ENCODE results near the gene UQCC5.

UQCC5 gene, protein sequence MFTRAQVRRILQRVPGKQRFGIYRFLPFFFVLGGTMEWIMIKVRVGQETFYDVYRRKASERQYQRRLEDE

DNA sequence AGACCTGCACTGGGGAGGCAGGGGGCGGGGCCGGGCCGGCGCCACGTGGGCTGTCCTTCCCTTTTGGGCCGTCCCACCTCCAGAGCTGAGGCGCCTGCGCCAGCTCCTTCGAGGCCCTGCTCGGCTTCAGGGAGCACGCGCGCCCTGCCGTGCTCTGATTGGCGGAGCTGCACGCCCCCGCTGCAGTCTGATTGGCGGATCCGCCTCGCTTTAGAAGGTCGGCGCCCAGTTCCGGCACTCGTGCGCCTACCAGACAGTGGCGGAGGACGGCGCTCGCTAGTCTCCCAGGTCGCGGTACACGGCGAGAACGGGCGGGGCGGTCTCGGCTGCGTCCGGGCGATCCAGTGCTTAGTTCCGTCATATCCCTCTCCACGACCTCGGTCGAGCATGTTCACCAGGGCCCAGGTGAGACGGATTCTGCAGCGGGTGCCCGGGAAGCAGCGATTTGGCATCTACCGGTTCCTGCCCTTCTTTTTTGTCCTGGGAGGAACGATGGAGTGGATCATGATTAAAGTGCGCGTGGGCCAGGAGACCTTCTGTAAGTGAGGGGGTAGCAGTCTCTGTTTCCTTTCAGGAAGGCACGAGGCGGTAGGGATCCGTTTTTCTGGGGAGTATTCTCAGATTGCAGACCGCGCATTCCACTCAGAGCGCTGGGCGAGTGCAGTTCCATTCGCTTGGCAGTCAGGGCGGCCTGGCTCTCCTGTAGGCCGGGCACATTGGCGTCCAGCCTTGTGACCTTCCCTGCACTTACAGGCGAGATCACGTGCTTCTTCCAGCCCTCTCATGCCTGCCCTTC lies at the start of gene UQCC5:
Gene UQCC5, plus strand, starts transcription at position 237 of the 796 bp plus-strand sequence. Its CDS starts 151 bp downstream, at position 388.
- peak; percentile 99 for DNase-seq

DNA sequence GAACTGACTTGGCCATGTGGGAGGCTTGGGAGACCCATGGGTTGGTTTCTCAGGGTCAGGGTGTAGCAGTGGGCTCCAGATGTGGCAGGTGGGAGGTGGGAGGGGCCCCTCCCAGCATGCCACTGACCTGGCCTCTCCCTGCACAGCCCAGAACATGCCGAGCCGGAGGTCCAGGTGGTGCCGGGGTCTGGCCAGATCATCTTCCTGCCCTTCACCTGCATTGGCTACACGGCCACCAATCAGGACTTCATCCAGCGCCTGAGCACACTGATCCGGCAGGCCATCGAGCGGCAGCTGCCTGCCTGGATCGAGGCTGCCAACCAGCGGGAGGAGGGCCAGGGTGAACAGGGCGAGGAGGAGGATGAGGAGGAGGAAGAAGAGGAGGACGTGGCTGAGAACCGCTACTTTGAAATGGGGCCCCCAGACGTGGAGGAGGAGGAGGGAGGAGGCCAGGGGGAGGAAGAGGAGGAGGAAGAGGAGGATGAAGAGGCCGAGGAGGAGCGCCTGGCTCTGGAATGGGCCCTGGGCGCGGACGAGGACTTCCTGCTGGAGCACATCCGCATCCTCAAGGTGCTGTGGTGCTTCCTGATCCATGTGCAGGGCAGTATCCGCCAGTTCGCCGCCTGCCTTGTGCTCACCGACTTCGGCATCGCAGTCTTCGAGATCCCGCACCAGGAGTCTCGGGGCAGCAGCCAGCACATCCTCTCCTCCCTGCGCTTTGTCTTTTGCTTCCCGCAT lies 49.2 kb upstream of the UQCC5 start:
- DNase-seq = no peak

DNA sequence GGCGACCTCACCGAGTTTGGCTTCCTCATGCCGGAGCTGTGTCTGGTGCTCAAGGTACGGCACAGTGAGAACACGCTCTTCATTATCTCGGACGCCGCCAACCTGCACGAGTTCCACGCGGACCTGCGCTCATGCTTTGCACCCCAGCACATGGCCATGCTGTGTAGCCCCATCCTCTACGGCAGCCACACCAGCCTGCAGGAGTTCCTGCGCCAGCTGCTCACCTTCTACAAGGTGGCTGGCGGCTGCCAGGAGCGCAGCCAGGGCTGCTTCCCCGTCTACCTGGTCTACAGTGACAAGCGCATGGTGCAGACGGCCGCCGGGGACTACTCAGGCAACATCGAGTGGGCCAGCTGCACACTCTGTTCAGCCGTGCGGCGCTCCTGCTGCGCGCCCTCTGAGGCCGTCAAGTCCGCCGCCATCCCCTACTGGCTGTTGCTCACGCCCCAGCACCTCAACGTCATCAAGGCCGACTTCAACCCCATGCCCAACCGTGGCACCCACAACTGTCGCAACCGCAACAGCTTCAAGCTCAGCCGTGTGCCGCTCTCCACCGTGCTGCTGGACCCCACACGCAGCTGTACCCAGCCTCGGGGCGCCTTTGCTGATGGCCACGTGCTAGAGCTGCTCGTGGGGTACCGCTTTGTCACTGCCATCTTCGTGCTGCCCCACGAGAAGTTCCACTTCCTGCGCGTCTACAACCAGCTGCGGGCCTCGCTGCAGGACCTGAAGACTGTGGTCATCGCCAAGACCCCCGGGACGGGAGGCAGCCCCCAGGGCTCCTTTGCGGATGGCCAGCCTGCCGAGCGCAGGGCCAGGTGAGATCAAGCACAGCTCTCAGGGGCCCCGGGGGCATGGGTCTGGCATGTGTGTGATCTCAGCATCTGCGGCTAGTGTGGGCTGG lies 48.4 kb upstream of the UQCC5 start:
- DNase-seq = no peak

DNA sequence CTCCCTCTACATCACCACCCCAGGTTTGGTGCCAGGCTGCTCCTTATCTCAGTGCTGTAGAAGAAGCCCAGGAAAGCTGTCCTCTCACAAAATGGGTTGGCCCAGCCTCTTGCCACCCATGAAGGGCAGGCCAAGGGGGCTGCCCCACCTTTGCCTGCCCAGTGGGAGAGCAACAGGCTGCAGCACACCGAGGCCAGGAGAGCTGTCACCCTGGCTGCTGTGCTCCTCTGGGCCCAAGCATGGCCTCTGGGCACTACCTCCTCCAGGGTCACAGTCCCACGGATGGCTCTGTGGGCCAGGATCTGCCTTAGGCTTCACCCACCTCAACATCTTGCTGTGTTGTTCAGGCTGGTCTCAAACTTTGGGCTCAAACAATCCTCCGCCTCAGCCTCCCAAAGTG lies 47.7 kb upstream of the UQCC5 start:
- DNase-seq = no peak

- DNase-seq = no peak
Measured at GRCh38 chr3:52489453-52489852, 47.0 kb upstream of the UQCC5 start.

DNA sequence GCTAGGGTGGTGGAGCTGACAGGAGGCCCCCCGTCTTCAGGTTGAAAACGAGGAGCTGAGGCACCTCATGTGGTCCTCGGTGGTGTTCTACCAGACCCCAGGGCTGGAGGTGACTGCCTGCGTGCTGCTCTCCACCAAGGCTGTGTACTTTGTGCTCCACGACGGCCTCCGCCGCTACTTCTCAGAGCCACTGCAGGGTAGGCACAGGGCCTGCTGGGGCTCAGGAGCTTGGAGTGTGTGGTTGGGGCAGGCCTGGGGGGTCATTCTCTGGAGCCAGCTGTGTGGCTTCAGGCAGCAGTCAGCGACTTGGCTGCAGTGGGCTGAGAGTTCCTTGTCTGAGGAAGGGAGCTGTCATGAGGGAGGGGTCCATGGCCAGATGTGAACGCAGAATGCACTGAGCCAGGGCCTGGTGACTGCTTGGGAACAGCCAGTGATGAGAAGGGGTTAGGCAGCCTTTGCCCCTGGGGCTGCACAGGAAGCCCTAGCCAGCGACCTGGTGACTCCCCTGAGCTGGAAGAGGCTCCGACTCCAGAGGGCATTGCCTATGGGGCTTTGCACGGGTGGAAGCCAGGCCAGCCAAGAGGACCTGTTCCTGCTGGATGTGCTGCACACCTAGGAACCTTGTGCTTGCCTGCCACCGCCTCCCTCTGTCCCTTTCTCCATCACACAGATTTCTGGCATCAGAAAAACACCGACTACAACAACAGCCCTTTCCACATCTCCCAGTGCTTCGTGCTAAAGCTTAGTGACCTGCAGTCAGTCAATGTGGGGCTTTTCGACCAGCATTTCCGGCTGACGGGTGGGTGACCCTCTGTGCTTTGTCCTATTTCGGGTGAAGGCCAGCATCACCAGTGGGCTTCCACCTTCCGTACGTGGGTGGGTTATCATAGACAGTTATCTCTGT lies 46.1 kb upstream of the UQCC5 start:
- DNase-seq = no peak

GRCh38 chr3:52490939-52491526 lies 45.4 kb upstream of the UQCC5 start:
- peak; percentile 28 for DNase-seq

DNA sequence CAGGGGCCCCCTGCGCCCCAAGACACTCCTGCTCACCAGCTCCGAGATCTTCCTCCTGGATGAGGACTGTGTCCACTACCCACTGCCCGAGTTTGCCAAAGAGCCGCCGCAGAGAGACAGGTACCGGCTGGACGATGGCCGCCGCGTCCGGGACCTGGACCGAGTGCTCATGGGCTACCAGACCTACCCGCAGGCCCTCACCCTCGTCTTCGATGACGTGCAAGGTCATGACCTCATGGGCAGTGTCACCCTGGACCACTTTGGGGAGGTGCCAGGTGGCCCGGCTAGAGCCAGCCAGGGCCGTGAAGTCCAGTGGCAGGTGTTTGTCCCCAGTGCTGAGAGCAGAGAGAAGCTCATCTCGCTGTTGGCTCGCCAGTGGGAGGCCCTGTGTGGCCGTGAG lies 44.3 kb upstream of the UQCC5 start:
- no peak for DNase-seq

- DNase-seq = no peak
Measured at GRCh38 chr3:52493232-52494017, 43.0 kb upstream of the UQCC5 start.

GRCh38 chr3:52494445-52494844 lies 42.0 kb upstream of the UQCC5 start:
- no peak for DNase-seq

DNA sequence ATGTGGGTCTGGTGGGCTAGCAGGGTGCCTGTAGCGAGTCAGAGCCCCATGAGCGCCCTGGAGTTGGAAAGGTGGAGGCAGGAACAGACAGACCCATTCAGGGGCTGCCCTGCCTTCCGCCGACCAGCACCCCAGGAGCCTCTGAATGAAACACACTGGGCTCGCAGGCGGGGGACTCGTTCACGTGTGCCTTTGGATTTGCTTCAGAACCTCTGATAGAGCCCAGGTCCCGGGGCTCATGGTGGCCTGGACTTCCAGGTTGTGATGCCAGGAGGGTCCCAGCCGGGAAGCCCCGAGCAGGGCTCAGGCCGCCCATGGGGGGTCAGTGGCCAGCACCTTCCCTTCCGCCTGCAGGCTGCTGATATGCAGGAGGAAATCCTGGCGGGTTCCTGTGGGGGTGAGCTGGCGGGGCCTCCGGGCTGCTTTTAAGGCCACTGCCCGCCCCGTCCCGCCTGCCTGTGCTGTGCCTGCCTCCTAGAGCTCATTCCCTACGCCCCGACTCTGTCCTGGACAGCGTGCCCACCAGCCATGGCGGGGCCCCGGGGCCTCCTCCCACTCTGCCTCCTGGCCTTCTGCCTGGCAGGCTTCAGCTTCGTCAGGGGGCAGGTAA lies 41.4 kb upstream of the UQCC5 start, which contains the start of gene STAB1:
Gene STAB1, plus strand, starts transcription at position 453 of the 610 bp plus-strand sequence. Its CDS starts 76 bp downstream, at position 529.
- peak; percentile 46 for DNase-seq

DNA sequence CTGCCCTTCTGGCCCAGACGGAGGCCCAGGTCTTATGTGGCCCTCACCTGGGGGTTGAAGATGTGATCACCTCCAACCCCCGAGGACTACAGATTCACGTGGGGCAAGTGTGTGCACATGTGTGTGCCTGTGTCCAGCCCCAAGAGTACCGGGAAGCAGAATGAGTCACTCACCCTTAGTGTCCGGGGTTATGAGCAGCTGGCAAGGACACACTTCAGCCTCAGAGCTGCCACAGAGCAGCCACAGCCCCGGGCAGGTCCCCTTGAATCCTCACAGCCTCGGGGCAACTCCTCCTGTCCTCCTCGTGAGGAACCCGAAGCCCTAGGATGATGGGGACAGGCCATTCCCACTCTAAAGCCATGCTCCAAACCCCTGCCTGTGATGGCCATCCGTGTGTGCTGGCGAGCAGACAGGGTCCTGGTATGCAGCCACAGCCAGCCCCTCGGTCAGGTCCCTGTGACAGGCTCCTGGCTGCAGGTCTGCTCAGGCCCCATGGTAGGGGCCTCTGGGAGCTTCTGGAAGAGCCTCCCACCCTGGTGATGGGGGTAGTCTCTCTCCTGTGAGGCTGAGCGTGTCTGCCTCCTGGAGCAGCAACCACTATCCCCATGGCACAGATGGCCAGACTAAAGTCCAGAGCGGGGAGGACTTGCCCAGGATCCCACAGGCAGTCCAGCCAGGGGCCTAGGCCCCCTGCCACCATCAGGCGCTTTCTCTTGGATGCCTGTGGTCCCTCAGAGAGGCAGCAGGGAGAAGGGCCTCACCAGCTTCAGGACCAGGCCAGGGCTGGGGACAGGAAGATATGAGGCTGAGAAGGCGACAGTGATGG lies 40.4 kb upstream of the UQCC5 start:
- DNase-seq = no peak

DNA sequence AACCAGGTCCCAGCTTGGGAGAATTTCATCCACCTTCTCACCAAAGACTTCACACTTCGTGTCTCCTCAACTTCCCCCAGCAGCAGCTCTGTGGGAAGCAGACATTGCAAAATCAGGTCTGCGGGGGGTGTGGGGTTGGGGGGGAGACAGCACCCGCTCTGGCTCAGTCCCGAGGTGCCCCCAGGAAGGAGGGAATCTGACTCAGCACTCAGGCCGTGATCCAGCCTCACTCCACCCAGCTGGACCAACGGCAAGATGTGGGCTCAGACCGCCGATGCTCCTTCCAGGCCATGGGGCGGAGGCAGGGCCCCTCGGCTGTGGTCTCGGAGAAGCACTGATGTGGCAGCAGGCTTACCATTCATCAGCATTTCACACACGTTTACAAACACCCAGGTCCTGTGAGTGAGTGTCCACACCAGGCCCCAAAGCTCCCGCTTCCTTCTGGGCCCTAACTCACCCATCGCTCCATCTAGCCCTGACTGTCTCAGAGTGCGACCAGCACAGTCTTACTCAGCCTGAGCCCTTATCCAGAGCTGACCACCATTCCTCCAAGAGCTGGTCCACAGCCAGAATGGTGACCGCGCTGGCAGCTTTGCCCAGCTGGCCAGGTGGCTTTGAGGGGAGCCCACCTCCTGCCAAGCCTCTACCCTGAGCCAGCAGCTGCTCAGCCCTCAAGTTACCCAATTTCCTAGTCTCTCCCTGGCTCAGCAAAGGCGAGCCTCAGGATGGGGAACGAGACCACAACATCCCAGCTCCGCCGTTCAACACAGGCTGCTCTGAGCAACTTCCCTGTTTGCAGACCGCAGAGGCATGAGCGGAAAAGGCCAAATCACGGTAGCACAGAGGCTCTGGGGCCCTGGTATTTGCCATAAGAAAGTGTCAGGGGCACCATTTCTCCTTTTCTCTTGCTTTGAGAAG lies 38.0 kb upstream of the UQCC5 start:
- peak; percentile 77 for DNase-seq

GRCh38 chr3:52501046-52501445 lies 35.4 kb upstream of the UQCC5 start:
- no peak for DNase-seq

GRCh38 chr3:52502001-52502400 lies 34.4 kb upstream of the UQCC5 start:
- no peak for DNase-seq

- no peak for DNase-seq
Measured at GRCh38 chr3:52502808-52503350, 33.5 kb upstream of the UQCC5 start.

DNA sequence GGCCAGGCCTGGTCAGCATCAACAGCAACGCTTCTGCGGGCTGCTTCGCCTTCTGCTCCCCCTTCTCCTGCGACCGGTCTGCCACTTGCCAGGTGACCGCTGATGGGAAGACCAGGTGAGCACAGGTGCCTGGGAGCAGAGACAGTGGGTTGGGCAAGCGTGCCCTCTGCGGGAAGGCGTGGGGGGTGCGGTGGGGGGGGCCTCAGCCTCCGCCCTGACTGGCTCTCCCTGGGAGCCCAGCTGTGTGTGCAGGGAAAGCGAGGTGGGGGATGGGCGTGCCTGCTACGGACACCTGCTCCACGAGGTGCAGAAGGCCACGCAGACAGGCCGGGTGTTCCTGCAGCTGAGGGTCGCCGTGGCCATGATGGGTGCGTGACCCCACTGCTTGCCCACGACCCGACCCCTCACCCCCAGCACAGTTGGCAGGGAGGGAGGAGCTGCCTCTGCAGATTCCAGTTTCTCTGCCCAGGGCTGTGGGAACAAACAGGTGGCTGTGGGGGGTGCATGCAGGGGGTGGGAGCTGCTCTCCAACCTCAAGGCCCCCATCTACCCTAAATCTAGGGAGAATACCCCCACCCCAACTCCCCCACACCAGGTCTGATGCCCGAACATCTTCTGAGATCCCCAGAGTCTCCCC lies 32.5 kb upstream of the UQCC5 start:
- DNase-seq = no peak
